GM12874 (cell line): ENCODE measurements around the gene RHOBTB3.

Experiments used
- TF ChIP-seq, protein P1 (sequence below): IDR thresholded peaks from 2 replicates; pipeline ENCODE4 v1.5.1; 2011; ENCODE audit warnings: low read depth, mild to moderate bottlenecking, control low read depth, low read length, moderate library complexity; ENCODE audit not compliant: insufficient read depth

The RHOBTB3 gene

GRCh38 chr5:95843733-95844223 is 112.6 kb downstream of the RHOBTB3 start:
- TF ChIP-seq, protein P1, sequence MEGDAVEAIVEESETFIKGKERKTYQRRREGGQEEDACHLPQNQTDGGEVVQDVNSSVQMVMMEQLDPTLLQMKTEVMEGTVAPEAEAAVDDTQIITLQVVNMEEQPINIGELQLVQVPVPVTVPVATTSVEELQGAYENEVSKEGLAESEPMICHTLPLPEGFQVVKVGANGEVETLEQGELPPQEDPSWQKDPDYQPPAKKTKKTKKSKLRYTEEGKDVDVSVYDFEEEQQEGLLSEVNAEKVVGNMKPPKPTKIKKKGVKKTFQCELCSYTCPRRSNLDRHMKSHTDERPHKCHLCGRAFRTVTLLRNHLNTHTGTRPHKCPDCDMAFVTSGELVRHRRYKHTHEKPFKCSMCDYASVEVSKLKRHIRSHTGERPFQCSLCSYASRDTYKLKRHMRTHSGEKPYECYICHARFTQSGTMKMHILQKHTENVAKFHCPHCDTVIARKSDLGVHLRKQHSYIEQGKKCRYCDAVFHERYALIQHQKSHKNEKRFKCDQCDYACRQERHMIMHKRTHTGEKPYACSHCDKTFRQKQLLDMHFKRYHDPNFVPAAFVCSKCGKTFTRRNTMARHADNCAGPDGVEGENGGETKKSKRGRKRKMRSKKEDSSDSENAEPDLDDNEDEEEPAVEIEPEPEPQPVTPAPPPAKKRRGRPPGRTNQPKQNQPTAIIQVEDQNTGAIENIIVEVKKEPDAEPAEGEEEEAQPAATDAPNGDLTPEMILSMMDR: no peak

DNA sequence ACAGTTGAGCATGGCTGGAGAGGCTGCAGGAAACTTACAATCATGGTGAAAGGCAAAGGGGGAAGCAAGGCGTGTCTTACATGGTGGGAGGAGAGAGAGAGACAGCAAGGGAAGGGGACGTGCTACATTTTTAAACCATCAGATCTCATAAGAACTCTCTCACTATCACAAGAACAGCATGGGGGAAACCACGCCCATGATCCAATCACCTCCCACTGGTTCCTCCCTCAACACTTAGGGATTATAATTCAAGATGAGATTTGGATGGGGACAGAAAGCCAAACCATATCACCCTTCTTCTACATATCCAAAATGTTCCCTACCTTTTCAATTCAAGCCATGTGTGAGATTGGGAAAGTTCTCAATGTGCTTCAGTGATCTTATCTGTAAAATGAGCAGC is 114.3 kb downstream of the RHOBTB3 start:
- TF ChIP-seq, protein P1: no peak
